Measurements from ENCODE around the gene CEP19. TPM values are rescaled to one million over a fixed set of nuclear protein-coding genes. Genes with fewer than 3 reads are reported as not detected.
A peak's percentile ranks its signal among the peaks of the same experiment; 100 is the strongest.

CEP19 gene
- polyA plus RNA-seq, 1 donor from 2014 or later: 2.3 TPM

DNA sequence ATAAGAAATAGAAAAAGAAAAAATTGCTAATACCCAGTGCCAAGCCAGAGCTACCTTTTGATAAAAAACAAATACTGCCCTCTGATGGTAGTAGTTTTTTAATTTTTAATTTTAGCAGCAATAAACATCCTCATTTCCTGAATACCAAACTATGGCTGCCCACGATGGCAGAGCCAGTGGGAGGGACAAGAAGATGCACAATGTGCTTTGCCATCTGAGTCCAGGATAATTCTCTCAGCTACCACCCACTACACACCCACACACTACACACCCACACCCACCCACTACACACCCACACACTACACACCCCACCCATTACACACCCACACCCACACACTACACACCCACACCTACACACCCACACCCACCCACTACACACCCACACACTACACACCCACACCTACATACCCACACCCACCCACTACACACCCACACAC lies 17.8 kb downstream of the CEP19 start:
- peaks cover under 1% of the 10 kb centered on the region for H3K36me3 Mint-ChIP-seq
- no peaks in the 10 kb centered on the region for H3K9me3 Mint-ChIP-seq
- no peak overlapping the region for H3K4me3 Mint-ChIP-seq

DNA sequence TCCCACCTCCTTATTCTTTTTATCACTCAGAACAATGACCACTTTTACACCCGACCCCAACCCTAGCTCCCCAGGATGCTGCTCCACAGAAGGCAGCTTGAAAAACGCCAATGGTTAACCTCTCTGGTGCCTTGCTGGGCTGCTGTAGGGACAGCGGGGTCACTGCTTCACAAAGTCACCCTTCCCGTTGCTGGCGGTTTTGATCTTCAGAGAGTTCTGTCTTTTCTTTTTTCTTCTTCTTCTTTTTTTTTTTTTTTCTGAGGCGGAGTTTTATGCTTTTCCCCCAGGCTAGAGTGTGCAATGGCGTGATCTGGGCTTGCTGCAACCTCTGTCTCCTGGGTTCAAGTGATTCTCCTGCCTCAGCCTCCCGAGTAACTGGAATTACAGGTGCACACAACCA lies 20.7 kb downstream of the CEP19 start:
- peaks cover 10 to 19% (median 11%) of the 10 kb centered on the region in 3 donors for H3K4me1 Mint-ChIP-seq
- no peak overlapping the region for H3K27ac Mint-ChIP-seq
- peaks cover 2% of the 10 kb centered on the region for H3K27me3 Mint-ChIP-seq

More for the DNA sequence above, 17.8 kb downstream of the CEP19 start:
- Mint-ChIP-seq H3K4me1 (peaks cover 7 to 13% (median 13%) of the 10 kb centered on the region in 3 donors), H3K27me3 (peaks cover 2% of the 10 kb centered on the region), H3K27ac (no peak overlapping the region)

DNA sequence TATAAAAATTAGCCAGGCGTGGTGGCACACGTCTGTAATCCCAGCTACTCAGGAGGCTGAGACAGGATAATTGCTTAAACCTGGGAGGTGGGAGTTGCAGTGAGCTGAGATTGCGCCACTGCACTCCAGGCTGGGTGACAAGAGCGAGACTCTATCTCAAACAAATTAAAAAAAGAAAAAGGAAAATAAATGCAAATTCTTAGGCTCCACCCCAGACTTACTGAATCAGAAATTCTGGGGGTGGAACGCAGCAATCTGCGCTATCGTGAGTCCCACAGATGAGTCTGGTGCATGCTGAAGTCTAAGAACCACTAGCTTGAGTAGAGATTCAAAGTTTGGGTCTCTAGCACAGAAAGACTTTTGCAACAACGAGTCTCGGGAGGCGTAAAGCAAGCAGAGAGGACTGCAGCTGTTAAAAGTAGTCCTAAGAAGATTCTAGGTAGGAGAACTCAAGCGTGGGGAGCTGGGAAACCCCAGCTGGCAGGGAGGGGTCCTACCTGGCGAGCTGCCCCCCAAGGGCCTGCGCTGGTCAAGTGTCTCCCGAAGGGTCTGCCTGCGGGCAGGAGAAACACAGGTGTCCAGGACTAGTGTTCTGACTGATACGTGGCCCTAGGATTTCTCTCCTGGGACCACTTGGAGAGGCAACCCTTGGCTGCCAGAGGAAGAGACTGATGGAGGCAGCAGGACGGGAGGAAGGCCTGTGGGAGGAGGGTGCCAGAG lies 21.9 kb downstream of the CEP19 start:
- no peaks in the 10 kb centered on the region for H3K9me3 Mint-ChIP-seq
- H3K36me3 Mint-ChIP-seq: no peaks in the 10 kb centered on the region
- peak overlapping the region in 1 of 4 donors; percentile 12 for H3K4me3 Mint-ChIP-seq
- H3K27ac Mint-ChIP-seq: no peak overlapping the region
- peaks cover 2% of the 10 kb centered on the region for H3K27me3 Mint-ChIP-seq
- peaks cover 14 to 18% (median 15%) of the 10 kb centered on the region in 3 donors for H3K4me1 Mint-ChIP-seq

More for the DNA sequence above, 20.7 kb downstream of the CEP19 start:
- Mint-ChIP-seq H3K4me3 (peak overlapping the region in 1 of 4 donors; percentile 60), H3K36me3 (no peaks in the 10 kb centered on the region), H3K9me3 (no peaks in the 10 kb centered on the region)

DNA sequence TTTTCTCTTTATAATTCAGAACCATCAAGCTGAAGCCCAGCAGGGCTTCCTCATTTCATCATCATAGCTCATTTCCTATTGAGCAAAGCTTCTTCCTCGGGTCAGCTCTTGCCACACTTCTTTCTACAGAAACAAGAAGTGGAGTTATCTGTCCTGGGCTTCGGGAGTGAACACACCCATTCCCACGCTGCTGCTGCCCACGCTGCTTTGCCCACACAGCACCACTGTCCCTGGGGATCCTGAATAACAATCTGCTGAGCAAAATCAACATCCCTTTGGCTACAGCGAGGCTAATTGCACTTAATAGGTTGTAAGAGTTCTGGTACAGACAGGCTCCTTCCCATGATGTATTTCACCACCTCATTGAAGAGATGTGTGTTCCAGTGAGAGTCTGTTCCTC lies 23.7 kb downstream of the CEP19 start:
- peaks cover 2% of the 10 kb centered on the region for H3K27me3 Mint-ChIP-seq
- H3K4me3 Mint-ChIP-seq: peak overlapping the region in 2 of 4 donors; percentile 79 to 84
- peaks cover 2% of the 10 kb centered on the region for H3K36me3 Mint-ChIP-seq
- peak overlapping the region; percentile 15 to 72 (median 45) for H3K27ac Mint-ChIP-seq
- H3K4me1 Mint-ChIP-seq: peaks cover 21 to 23% (median 22%) of the 10 kb centered on the region in 3 donors
- no peaks in the 10 kb centered on the region for H3K9me3 Mint-ChIP-seq

DNA sequence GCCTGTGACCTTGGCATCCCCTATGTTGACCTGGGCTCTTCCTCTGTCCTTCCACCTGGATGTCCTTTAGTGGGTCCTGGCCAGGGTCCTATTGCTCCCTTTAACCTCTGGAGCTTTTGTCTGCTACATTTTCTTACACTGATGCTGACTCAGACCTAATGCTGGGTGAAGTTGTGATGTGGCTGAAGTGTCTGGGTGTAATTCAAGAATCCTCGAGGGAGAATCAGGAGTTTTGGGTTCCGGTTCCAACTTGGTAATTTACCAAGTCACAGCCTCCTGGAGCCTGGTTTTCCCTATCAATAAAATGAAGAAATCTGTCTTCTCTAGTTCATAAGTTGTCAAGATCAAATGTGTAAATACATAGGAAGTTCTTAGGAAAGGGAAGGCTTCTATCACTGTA lies 25.6 kb downstream of the CEP19 start:
- no peak overlapping the region for H3K4me3 Mint-ChIP-seq
- H3K9me3 Mint-ChIP-seq: no peaks in the 10 kb centered on the region
- H3K4me1 Mint-ChIP-seq: peaks cover 22 to 23% (median 22%) of the 10 kb centered on the region in 3 donors
- H3K36me3 Mint-ChIP-seq: peaks cover 2% of the 10 kb centered on the region
- H3K27ac Mint-ChIP-seq: peak overlapping the region in 2 of 3 donors; percentile 13 to 65
- no peaks in the 10 kb centered on the region for H3K27me3 Mint-ChIP-seq

DNA sequence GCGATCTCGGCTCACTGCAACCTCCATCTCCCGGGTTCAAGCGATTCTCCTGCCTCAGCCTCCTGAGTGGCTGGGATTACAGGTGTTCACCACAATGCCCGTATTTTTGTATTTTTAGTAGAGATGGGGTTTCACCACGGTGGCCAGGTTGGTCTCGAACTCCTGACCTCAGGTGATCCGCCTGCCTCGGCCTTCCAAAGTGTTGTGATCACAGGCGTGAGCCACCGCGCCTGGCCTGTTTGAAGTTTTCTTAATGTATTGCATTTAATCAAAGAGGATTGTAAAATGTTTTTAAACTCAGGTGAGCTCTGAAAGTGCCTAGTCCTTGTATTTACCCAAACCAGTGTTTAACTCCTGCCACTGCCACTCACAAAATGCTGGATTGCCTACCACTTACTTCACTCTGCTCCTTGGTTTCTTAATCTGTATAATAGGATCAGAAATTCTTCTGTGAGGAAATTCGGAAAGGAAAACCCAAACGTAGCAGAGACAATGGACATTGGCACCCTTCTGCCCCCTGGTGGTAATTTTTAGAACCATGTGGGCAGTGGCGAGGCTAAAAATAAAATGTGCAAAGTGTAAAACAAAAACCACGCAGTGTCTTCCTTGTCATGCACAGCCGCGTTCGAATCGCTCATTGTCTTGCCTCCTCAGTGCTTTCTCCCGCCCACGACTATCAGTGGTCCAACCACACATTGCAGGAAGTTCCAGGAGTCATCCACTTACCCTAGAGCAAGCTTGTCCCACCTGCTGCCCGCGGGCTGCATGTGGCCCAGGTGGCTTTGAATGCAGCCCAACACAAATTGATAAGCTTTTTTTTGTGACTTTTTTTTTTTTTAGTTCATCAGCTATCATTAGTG lies 27.3 kb downstream of the CEP19 start:
- peaks cover 20 to 23% (median 22%) of the 10 kb centered on the region in 3 donors for H3K4me1 Mint-ChIP-seq
- peaks cover 2% of the 10 kb centered on the region for H3K36me3 Mint-ChIP-seq
- H3K4me3 Mint-ChIP-seq: peak overlapping the region in 3 of 4 donors; percentile 70 to 92 (median 79)
- H3K27me3 Mint-ChIP-seq: no peaks in the 10 kb centered on the region
- H3K27ac Mint-ChIP-seq: peak overlapping the region in 2 of 3 donors; percentile 14 to 35
- no peaks in the 10 kb centered on the region for H3K9me3 Mint-ChIP-seq

DNA sequence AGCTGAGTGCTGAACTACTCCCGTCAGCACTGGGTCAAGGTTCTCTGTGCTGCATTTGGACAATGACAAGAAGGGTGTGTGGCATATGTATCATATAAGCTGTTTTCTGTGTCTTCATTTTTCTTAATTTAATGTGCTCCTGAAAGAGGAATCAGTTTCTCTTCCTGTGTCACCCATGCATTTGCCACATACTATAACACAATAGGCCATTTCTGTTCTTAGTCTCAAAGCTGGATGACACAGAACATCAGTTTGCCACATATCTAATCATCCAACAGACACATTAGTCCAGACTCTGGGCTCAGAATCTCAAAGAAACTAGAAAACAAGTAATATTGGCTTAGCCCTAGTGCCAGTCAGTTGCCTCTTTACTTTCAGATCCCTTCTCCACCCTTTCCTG lies 34.1 kb downstream of the CEP19 start:
- Mint-ChIP-seq H3K9me3 (peaks cover 0 to 2% (median 0%) of the 10 kb centered on the region in 3 donors), H3K4me3 (peak overlapping the region in 1 of 4 donors; percentile 61), H3K4me1 (peaks cover 10 to 24% (median 11%) of the 10 kb centered on the region in 3 donors), H3K27ac (no peak overlapping the region), H3K36me3 (peaks cover 6% of the 10 kb centered on the region), H3K27me3 (no peaks in the 10 kb centered on the region)

DNA sequence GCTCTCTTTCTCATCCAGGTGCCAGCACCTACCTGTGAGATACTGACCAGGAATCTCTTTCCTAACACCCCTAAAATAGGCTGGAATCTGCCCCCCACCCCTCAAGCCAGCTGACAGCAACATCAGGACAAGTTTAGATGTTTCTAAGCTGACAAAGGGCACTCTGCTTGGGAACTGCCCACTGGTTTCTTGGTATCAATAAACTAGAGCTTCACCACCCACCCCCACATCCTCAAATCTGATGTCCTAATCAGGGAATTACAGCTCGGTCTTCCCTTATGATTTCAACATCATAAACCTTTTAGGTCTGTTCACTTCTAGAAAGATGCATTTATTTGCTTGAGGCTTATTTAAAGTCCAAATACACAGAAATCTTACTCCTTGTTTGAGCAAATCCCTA lies 34.7 kb downstream of the CEP19 start:
- Mint-ChIP-seq H3K27me3 (no peaks in the 10 kb centered on the region), H3K4me3 (peak overlapping the region in 1 of 4 donors; percentile 2), H3K36me3 (peaks cover 6% of the 10 kb centered on the region), H3K27ac (peak overlapping the region in 1 of 3 donors; percentile 11), H3K9me3 (peaks cover 0 to 2% (median 0%) of the 10 kb centered on the region in 3 donors), H3K4me1 (peaks cover 10 to 24% (median 11%) of the 10 kb centered on the region in 3 donors)

DNA sequence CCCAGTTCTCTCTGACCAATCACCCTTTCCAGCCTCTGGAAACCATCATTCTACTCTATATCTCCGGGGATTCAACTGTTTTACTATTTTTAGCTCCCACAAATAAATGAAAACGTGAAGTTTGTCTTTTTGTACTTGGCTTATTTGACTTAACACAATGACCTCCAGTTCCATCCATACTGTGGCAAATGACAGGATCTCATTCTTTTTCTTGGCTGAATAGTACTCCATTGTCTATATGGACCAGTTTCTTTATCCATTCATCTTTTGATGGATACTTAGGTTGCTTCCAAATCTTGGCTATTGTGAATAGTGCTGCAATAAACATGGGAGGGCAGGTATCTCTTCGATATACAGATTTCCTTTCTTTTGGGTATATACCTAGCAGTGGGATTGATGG lies 38.4 kb downstream of the CEP19 start:
- H3K4me1 Mint-ChIP-seq: peaks cover 31 to 48% (median 32%) of the 10 kb centered on the region in 3 donors
- peak overlapping the region in 1 of 4 donors; percentile 65 for H3K4me3 Mint-ChIP-seq
- H3K27me3 Mint-ChIP-seq: no peaks in the 10 kb centered on the region
- peaks cover 7% of the 10 kb centered on the region for H3K36me3 Mint-ChIP-seq
- H3K9me3 Mint-ChIP-seq: peaks cover 0 to 2% (median 0%) of the 10 kb centered on the region in 3 donors
- H3K27ac Mint-ChIP-seq: peak overlapping the region in 1 of 3 donors; percentile 75

DNA sequence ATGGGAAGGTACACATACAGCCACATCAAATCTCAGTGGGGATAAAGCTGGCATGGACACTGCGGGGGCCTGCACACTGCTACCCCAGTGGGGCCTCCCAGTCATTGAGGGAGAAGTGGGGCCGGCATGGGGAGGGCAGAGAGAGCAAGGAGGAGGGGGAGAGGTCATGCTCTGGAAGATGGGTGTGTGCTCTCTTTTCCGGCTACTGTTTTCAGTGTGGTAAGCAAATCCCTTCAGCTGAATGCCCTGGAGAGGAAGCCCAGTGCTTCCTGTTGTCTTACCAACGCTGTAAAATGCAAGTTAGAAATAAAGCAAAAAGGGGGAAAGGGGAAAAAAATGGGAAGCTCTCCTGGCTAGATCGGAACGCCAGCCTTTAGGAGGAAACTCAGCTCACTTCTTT lies 41.7 kb downstream of the CEP19 start:
- Mint-ChIP-seq H3K27ac (peak overlapping the region; percentile 77 to 89 (median 80)), H3K27me3 (no peaks in the 10 kb centered on the region), H3K36me3 (peaks cover 11% of the 10 kb centered on the region), H3K4me3 (peak overlapping the region; percentile 70 to 91 (median 80)), H3K4me1 (peaks cover 34 to 52% (median 38%) of the 10 kb centered on the region in 3 donors), H3K9me3 (peaks cover 0 to 2% (median 0%) of the 10 kb centered on the region in 3 donors)

DNA sequence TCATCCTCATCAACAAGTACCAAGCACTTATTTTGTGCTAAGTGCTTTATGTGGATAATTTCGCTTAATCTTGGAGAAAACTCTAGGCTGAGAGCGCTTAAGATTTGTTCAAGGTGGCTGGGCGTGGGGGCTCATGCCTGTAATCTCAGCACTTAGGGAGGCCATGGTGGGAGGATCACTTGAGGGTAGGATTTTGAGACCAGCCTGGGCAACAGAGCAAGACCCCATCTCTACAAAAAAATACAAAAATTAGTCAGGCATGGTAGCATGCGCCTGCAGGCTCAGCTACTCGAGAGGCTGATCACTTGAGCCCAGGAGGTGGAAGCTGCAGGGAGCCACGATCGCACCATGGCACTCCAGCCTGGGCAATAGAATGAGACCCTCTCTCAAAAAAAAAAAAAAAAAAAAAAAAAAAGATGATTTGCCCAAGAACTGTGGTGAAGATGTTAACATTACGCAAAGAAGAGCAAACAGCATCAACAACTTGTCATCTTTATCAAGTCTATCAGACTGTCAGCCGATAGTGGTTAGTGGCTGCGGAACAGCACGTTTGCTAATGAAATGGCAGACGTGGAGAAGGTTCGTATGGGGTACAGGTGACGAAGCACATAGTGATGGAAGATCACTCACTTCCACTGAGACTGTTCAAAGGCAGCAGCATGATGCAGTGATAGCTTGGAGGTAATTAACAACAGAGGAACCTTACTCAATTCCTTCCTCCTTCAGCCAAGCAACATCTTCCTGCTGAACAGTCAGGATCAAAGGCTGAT lies 44.8 kb downstream of the CEP19 start:
- H3K27me3 Mint-ChIP-seq: no peaks in the 10 kb centered on the region
- H3K4me3 Mint-ChIP-seq: no peak overlapping the region
- H3K9me3 Mint-ChIP-seq: no peaks in the 10 kb centered on the region
- H3K4me1 Mint-ChIP-seq: peaks cover 34 to 45% (median 37%) of the 10 kb centered on the region in 3 donors
- peaks cover 5% of the 10 kb centered on the region for H3K36me3 Mint-ChIP-seq
- peak overlapping the region in 2 of 3 donors; percentile 31 to 39 for H3K27ac Mint-ChIP-seq

DNA sequence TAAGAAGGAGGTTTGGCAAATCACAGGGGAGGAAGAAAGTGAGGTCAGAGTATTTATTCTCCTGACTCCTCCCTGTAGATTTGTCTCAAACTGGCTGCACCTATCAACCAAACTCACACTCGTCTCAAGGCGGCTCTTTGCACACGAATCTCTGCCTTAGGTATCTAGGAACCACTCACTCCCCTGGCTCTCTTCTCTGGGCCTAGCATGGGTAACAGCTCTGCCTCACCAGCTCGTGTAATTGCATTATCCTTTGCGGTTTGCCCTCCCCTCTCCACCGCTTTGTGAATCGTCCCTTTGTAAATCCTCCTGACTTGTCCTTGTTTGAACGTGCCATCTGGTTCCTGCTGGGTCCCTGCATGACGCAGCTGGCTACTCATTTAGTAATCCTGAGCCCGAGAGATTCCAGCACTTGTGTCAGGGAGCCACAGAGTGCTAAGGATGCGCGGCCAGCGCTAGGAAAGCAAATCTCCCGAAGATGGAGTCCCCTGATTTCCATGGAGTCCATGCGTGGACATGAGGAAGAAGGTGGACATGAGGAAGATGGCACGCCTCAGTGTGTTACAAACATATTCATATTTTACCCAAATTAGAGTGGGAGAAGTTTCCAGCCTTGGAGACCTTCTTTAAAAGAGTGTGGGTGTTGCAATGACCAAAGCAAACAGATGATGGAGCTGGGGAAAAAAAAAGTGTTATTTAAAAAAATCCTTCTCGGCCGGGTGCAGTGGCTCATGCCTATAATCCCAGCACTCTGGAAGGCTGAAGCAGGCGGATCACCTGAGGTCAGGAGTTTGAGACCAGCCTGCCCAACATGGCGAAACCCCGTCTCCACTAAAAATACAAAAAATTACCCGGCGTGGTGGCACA lies 45.8 kb downstream of the CEP19 start:
- Mint-ChIP-seq H3K9me3 (no peaks in the 10 kb centered on the region), H3K27ac (peak overlapping the region in 2 of 3 donors; percentile 24 to 71), H3K4me3 (no peak overlapping the region), H3K36me3 (peaks cover 4% of the 10 kb centered on the region), H3K27me3 (no peaks in the 10 kb centered on the region), H3K4me1 (peaks cover 30 to 38% (median 34%) of the 10 kb centered on the region in 3 donors)

DNA sequence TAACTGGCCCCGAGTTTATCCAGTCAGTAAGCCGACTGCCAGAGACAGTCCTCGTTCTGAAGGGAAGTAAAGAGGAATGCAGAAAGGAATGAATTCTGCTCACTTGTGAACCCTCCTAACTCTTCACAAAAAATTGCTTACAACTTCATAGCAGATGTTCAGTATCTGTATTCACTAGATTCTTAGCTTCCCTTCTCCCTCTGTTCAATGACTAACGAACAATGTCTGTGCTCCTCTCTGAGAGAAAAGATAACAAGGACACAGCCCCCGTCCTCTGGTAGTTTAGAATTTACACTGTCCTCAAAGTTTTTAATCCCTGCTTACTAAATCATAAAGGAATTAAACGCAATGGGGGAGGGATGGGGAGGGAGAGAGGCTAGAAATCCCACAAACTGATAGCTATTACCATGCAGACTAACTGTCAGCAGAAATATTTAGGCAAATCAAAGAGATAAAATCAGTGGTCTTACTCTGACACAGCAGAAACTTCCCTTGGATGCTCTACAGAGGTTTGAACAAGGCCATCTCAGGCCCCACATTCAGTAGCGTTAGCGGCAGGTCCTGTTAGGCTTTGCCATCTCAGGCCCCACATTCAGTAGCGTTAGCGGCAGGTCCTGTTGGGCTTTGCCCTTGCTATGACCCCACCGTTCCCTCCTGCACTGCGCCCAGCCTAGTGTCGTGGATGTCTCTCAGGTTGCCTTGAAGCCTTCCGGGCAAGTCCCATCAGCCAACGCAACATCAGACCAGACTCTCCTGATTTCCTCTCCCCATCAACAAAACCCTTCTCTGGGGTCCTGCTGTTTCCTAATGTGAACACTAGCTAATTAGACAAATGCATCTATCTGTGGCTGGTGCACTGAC lies 49.1 kb downstream of the CEP19 start:
- Mint-ChIP-seq H3K27ac (peak overlapping the region in 2 of 3 donors; percentile 36 to 76), H3K4me1 (peaks cover 10 to 18% (median 14%) of the 10 kb centered on the region in 3 donors), H3K27me3 (no peaks in the 10 kb centered on the region), H3K4me3 (no peak overlapping the region), H3K9me3 (no peaks in the 10 kb centered on the region), H3K36me3 (peaks cover 6% of the 10 kb centered on the region)
